Neural progenitor cell (in vitro differentiated cells): ENCODE results near the gene THSD4.

Source experiments
- CTCF ChIP-seq: fragments of 200-600 bp; sonication (generic); IDR thresholded peaks from 2 replicates; pipeline ENCODE4 v1.5.1; 2017; ENCODE audit warnings: antibody characterized with exemption, mild to moderate bottlenecking
- EZH2 ChIP-seq: fragments of 200-600 bp; sonication (generic); IDR thresholded peaks from 2 replicates; pipeline ENCODE4 v1.6.1; 2017; ENCODE audit warnings: antibody characterized with exemption, mild to moderate bottlenecking, moderate library complexity

- TF ChIP-seq CTCF (no peak), EZH2 (no peak)
Observed at GRCh38 chr15:71230303-71230702, 115.0 kb downstream of the THSD4 start.
